NCI-H1694 (cell line): ENCODE data around the gene RAB6B.

Experiments used
- DNase-seq: peaks from one replicate; lab custom pipeline; 2025; lab: John Stamatoyannopoulos, UW

Gene RAB6B

DNA sequence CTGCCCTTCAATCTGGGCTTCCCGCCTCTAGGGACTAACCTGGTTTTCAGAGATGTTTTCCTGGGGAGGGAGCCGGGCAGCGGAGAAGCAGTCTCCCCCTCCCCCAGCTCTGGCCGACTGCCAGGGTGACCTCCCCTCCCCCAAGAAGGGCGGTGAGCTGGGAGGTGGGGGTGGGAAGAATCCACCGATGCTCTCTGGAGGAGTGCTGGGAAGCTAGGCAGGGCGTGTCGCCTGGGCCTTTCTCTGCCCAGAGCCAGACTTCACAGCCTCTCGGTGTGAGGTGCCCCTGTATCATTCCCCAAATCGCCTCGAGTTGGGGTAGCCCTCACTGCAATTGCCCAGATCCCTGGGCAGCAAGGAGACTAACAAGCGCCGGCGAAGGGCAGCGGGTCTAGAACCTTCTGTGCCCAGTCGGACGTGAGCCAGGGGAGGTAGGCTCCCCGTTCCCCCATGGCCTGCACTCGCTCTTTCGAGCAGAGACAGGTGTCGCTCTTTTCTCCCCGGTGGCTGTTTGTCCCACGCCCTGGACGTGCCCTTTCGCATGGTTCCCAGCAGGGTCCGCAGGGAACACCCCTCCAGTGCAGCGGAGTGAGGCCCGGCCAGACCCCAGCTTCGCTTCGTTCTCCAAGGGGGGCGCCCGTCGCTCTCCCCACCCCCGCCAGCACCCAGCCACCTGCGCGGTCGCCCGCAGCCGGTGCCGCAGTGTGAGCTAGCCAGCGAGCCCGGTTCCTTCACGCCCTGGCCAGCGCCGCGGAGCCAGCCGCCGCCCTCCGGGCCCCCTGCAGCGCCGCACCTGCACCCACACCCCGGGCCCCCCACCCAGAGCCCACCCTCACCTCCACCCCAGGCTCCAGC is 1.1 kb downstream of the RAB6B start:
- no peak for DNase-seq

DNA sequence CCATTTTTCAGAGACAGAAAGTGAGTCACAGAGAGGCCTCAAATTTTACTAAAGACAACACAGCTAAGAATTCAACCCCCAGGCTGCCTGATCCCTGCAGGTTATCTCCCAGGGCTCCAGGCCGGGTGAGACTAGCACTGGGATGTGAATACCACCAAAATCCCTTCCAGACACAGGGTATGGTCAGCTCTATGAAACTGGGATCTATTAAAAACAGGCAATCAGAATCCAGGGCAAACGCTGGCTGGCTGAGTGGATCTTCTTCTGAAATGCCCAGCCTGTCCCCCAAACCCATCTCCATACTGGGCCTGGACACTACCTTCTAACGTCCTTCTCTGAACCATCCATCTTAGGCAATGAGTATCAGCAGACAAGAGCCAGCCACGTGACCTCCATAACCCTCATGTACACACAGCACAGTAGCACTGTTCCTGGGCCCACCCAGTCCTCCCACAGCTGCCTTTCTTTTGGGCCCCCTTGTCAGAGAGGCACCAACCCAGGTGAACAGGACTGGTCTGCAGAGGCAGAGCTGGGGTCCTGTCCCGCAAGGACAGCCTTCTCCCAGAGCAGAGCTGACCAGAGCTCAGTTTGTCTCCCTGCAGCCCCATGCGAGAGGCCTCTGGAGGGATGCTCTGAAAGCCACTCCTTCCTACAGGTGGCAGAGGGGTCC is 1.9 kb downstream of the RAB6B start:
- DNase-seq, result no peak

DNA sequence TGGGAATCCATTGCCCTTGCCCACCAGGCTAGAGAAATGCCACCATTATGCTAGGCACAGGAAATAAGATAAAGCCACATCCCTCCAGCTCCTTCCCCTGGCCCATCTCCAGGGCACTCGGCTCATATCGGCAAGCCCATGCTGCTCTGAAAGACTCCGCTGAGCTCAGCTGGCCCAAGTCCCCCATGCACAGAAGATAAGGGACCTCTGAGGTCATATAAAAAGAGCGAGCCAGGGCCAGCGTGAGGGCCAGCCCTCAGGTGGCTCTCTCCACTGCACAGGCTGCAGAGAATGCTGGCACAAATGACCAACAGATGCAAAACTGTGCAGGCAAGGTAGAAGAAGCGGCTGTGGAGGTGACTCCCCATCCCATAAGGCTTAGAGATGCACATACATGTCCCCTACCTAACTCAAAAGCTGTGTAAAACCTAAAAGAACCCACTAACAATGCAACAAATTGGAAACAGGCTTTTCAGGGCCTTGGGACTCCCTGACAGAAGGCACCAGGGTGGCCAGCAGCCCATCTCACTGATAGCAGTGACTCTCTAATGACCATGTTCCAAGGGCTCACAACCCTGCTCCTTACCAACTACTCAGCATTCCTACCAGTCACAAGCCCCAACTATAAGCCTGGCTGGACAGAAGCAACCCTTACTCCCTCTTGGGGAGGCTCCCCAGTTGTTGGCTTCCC is 3.0 kb downstream of the RAB6B start:
- DNase-seq, result peak; percentile 11

DNA sequence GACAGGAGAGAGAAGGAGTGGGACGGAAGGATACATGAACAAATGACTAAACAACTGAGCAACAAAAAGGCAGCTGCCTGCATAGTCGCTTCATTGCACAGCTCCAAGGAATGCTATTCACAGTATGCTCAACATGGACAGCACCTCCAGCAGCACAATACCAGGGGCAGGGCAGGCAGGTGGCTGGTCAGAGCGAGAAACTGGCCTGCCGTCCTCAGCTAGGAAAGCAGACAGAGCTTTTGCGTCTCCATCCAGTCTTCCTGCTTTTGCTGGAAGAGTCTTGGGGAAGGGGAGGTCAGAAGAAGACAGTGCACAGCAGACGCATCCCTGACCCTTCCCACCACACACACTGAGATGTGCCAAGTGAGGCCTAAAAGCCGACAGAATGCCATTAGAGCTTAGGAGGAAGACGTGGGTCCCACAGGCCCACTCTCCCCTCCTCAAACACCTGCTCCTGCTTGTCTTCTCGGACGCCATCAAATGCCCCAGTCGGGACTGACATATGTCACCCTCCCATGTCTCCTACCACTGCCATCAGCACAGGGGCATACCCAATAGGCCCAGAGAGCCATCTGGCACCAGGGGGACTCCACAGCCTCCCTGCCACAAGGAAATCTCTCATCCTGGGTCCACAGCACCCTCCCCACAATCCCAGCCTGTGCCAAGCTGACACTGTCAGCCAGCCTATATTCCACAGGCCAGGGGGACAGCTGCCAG is 3.9 kb downstream of the RAB6B start:
- peak; percentile 52 for DNase-seq

DNA sequence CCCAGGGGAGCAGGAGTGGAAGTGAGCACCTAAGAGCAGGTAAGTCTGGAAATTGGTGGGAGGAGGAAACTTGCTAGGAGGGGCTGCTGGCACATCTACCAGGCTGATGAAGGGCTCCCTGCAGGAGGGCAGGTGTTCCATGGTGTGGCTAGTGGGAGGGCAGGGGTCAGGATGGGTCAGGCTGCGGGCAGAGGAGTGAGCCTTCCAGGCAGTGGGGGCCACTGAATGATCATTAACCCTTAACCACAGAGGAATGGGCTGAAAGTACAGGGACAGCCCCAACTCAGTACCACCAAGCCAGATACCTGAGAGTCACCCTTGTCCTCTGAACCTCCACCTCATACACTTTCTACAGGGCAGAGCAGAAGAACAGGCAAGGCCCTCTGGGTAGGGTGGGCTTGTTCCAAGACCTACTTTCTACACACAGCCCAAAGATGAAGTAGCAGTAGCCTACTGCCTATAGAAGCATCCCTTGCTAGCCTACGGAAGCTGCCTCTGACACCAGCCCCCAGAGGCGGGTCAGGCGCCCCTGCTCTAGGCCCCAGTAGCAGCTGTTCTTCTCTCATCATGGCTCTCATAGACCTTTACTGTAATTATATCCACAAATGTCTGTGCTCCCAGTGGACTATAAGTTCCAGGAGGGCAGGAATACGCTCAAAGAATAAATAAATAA is 4.6 kb downstream of the RAB6B start:
- no peak for DNase-seq

DNA sequence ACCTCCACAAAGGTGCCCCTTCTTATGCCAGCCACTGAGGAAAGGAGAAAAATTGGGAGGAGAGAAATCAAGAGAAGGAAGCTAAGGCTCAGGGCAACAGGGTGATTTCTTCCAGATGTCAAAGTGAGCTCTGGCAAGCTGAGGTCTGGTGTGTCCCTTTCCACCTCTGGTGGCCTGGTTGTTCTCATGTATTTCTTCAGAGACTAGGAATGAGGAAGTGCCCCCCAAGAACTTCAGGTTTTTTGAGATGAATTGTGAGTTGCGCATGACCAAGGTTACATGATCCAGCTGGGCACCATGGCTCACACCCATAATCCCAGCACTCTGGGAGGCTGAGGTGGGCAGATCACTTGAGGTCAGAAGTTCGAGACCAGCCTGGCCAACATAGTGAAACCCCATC is 5.6 kb downstream of the RAB6B start:
- DNase-seq, result no peak

DNA sequence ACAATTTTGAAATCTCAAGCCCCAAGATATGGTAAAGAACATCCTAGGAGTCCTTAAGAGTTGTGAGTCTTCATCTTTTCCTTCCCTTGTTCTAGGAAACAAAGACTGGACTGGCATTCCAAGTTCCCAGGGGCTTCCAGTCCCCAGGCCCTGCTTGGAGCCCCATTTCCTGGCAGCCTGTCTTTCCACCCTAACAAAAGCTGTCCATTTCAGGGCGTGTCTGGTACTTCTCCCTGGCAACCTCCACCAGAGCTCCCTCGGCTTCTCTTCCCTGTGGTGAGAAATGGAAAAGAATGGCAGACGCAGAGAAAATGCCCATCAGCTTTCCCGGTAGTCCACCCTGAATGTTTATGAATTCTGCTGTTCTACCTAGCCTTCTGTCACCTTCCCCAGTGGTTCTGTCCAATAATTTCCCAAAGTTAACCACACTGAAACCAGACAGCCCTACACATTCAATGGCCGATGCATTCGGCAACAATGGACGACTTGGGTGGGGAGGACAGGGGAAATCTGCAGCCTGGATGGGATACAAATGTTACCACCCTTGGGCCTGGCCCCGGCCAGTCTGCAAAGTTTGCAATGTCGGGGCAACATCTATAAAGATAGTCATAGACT is 6.8 kb downstream of the RAB6B start:
- no peak for DNase-seq

DNA sequence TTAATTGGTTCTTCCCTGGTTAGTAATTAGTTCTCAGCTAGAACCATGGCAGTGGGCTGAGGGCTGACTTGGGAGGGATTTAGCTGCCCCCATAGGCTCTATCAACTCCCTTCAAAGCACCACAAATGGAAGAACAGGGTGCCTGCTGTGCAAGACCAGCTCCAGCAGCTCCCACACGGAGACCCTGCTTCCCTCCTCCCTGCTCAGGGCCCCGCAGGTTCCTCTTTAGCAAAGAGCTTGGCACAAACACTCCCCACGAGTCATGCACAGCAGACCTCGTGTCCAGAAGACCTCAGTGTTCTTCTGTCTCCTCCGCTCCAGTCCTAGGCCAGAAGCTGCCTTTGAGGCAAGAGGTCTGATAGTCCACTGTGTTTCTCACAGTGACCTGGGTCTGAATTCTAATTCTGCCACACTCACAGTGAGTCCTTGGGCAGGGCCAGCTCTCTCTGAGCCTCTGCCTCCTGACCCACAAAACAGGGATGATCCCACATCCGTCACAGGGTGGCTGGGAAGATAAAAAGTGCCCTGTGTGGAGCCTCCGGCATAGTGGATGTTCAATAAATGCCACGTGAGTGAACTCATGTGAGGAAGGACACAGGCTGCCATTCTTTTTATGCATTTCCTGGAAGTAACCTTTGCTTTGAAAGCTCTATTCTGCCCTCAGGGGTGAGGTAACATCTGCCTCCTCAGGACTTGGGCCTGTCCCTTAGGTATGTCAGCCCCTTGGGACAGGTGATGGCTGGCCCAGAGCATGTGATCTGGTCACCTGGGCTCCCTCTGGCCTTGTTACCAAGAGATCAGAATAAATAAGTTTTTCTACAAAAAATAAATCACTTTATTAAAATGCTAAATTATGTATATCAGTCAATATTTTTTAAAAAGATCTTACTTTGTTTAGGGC is 7.6 kb downstream of the RAB6B start:
- no peak for DNase-seq

DNA sequence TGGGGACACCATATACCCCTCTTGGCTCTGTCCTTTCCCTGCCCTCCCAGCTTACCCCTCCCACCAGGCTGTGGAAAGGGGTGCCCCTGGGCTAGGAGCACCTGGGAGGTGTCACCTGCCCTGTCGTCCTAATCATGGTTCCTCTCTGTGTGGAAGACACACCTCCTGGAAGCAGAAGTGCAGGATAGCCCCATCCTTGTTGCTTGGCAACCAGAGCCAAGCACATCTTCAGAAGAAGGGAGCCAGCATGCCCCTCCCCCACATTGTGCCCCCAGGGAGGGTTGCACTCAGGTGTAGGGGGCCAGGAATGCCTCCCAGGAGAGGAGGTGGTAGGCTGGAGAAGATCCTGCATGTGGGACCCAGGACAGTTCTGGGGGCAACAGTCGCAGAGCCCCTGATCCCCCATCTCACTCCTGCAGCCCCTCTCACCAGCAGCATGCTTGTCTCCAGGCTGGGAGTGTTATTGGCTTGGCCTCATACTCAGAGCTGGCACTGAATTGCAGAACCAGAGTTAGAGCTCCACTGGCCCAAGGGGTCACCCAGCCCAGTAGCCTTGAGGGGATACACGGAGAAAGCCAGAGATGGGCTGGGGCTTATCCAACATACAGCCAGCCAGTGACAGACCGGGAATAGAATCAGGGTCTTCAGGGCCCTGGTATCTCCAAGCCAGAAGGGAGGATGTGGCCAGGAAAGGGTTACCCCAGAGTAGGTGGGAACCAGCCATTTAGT is 8.4 kb downstream of the RAB6B start:
- DNase-seq, result no peak

DNA sequence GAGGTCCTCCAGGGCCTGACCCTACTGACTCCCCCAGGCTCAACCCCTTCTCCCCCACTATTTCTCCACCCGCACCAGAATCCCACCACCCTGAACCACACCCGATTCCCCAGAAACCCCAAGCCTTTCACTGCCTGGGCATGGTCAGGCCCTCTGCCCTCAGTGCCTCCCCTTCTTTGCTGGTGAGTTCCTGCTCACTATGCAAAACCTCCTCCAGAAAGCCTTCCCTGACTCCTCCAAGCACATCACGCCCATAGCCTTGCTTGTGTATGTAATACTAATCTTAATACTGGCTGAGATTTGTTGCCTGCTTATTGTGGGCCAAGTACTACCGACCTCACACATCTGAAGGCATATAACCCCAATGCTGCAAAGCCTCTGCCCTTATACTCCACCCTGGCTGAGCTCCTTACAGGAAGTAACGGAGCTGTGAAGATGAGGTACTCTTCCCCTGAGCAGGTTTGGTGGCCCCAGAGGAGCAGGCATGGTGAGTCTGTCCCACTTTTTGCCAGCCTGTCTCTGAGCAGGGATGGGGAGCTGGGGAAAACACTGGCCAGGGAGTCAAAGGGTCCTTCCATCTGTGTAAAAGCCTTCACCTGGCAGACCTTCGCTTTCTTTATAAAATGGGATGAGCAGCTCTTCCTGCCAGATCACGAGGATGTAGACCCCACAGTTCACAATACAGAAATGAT is 9.5 kb downstream of the RAB6B start:
- DNase-seq, result no peak

DNA sequence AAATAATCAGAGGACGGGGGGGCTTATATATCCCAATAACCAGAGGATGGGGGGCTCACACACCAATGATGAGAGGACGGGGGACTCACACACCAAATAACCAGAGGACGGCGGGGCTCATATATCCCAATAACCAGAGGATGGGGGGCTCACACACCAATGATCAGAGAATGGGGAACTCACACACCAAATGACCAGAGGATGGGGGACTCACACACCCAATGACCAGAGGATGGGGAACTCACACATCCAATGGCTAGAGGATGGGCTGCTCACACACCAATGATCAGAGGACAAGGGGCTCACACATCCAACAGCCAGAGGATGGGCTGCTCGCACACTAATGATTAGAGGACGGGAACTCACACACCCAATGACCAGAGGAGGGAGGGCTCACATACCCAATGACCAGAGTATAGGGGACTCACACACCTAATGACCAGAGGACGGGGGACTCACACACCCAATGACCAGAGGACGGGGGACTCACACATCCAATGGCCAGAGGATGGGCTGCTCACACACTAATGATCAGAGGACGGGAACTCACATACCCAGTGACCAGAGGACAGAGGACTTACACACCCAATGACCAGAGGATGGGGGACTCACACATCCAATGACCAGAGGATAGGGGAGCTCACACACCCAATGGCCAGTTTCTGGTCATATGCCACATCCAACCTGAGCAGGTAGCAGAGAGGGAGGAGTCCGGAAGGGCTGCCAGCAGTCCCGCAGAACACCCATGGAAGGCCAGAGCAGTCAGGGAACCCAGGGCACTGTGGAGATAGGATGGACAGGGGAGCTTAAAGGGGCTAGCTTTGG is 10.6 kb downstream of the RAB6B start:
- DNase-seq, result no peak

DNA sequence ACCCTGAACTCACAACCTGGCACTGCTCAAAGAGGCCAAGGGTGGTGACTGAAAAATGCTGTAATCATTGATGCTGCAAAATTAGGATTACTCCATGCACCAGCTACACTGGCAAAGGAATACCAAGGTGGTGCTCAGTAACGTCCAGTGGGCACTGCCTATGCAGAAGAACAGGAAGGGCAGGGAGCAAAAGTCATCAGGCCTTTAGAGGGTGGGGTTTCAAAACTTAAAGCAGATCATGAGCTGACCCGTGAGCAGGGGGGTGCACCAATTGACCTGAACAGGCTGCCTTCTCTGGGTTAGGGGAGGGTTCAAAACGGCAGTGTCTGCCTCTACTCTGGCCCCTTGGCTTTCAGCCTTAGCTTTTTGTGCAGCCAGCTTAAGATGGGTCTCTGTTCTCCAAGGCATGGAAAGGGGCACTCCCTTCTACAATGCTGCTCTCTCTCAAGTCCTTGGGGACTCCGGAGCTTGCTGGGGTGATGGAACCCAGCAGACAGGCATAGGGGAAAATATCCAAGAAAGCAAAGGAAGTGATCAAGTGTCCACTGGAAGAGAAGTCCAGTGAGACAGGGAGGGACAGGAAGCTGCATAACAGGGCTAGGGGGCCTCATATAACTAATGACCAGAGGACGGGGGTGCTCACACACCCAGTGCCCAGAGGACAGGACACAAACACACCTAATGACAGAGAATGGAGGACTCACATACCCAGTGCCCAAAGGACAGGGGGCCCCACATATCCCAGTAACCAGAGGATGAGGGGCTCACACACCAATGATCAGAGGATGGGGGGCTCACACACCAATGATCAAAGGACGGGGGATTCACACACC is 11.4 kb downstream of the RAB6B start:
- DNase-seq, result no peak

DNA sequence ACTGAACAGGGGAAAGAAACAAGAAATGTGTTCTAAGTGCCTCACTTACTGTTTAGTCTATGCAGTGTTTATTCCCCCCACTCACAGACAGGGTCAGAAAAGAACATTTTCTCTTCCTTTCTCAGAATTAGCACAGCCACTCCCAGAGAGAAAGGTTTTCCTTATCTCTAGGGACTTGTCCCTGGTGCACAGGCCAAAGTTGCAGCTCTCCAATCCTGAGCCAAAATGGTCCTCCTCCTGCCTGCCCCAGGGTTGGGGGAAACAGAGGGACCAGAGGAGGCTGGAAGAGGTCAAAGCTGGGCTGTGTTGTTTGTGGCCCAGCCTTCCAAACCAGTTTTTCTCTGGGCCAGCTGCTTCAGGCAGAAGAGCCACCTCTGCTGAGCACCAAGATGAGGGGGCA is 12.0 kb downstream of the RAB6B start:
- no peak for DNase-seq

DNA sequence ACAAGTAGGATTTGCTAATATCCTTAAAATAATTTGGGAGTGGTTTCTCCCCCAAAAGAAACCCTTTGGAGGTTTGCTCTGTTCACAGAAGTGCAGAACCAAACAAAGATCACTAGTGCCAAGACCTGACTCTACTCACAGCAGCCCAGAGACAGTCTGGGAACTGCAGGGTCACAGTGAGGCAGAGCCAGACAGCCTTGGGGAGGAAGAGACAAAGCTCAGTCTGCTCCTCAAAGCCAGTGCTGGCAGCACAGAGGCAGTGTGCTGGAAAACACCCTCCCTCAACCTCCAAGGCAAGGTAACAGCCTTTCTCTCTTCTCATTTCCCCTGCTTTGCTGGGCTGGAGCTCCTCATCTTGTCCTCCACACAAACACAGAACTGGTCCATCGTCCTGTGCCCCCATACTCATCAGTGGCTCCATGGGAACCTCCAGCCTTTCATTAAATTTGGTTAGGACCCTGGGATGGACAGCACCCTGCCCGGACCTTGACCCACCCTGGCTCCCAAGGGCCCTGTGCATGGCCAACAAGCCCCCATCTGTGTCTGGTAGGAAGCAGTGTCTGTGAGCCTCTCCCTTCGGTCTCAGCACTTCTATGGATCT is 12.6 kb downstream of the RAB6B start:
- no peak for DNase-seq

DNA sequence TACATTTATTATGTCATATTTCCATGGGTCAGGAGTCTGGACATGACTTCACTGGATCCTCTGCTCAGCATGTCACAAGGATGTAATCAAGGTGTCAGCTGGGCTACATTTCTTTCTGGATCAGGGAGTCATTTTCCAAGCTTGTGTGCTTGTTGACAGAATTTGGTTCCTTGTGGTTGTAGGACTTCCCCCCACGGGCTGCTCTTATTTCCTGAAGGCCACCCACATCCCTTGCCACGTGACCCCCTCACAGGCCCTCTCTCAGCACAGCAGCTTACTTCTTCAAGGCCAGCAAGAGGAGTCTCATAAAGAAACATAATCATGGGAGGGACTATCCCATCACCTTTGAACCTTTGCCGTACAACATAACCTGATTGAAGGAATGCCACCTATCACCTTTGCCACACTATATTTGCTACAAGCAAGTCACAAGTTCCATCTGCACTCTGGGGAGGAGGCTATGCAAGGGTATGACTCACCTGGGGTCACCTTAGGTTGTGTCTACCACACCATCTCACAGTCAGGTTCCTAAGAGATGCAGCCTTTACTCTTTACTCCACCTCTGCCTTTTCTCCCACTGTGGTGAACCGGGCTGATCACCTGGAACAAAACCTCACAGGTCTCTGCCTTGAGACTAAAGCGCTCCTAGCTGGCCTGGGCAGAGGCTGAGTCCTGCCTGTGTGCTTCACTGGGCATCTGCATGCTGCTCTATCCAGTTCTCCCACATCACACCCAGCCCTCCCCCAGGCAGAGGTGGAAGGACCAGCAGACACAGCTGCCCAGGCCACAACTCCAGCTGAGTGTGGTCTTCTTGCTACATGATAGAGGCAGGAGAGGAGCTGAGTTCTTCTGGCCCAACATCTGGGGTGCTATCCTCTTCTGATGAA is 13.5 kb downstream of the RAB6B start:
- no peak for DNase-seq

DNA sequence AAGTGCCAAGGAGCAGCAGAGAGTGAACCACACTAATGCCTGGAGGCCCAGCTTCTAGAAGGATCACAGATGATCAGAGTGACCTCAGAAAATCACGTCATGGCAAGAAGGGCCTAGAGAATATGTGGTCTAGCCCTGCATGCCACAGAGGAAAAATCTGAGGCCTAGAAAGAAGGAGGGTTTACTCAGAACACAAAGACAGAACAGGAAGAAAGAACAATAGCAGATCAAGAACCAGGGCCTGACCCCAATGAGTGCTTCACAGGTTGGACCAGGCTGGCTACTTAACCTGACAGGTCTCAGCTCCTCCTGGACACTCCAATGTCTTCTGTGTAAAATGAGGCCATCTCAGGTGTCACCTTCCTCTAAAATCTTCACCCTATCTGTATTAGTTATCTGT is 14.2 kb downstream of the RAB6B start:
- no peak for DNase-seq
